OCI-LY1 (cell line): ENCODE data around the gene RECQL5.

Experiments
- H2AFZ ChIP-seq: fragments of 200-600 bp; sonication (generic), shearing (Covaris generic); 2 replicates; pipeline ENCODE4 v1.6.0; 2014; ENCODE audit warnings: antibody characterized with exemption, mild to moderate bottlenecking, low read length
- H3F3A ChIP-seq: fragments of 200-600 bp; sonication (generic), shearing (Covaris generic); 2 replicates; pipeline ENCODE4 v1.6.0; 2014; ENCODE audit warnings: mild to moderate bottlenecking, antibody characterized with exemption, low read length, moderate library complexity; ENCODE audit not compliant: insufficient read depth
- H3K27ac ChIP-seq: fragments of 200-600 bp; sonication (generic); 2 replicates; pipeline ENCODE4 v1.5.1; 2014; ENCODE audit warnings: low read length, mixed run types, mild to moderate bottlenecking, low read depth; ENCODE audit not compliant: poor library complexity, severe bottlenecking
- H3K27me3 ChIP-seq: fragments of 200-600 bp; sonication (generic); 2 replicates; pipeline ENCODE4 v1.6.0; 2014; ENCODE audit warnings: antibody characterized with exemption, mild to moderate bottlenecking, low read length, moderate library complexity; ENCODE audit not compliant: insufficient read depth
- H3K36me3 ChIP-seq: fragments of 200-600 bp; sonication (generic); 2 replicates; pipeline ENCODE4 v1.6.1; 2014; ENCODE audit warnings: mild to moderate bottlenecking, antibody characterized with exemption, low read length, moderate library complexity, mixed read lengths; ENCODE audit not compliant: insufficient read depth
- H3K4me1 ChIP-seq: fragments of 200-600 bp; sonication (generic); 2 replicates; pipeline ENCODE4 v1.5.1; 2014; ENCODE audit warnings: mild to moderate bottlenecking, low read length, moderate library complexity; ENCODE audit not compliant: insufficient read depth, severe bottlenecking
- H3K4me2 ChIP-seq: fragments of 200-600 bp; sonication (generic), shearing (Covaris generic); 2 replicates; pipeline ENCODE4 v1.6.1; 2014; ENCODE audit warnings: low read length
- H3K4me3 ChIP-seq: fragments of 200-600 bp; sonication (generic); 2 replicates; pipeline ENCODE4 v1.5.1; 2014; ENCODE audit warnings: low read length, low read depth, mild to moderate bottlenecking, mixed read lengths; ENCODE audit not compliant: poor library complexity, severe bottlenecking
- H3K79me2 ChIP-seq: fragments of 200-600 bp; shearing (Covaris generic); 2 replicates; pipeline ENCODE4 v1.6.1; 2016; ENCODE audit warnings: mixed run types, low read length, mixed read lengths; ENCODE audit not compliant: insufficient read depth
- H3K9ac ChIP-seq: fragments of 200-600 bp; sonication (generic), shearing (Covaris generic); 2 replicates; pipeline ENCODE4 v1.6.1; 2014; ENCODE audit warnings: mild to moderate bottlenecking, low read length, mixed read lengths
- H3K9me2 ChIP-seq: fragments of 200-600 bp; sonication (generic), shearing (Covaris generic); 2 replicates; pipeline ENCODE4 v1.6.1; 2014; ENCODE audit warnings: low read depth, mild to moderate bottlenecking, low read length, mixed read lengths
- H3K9me3 ChIP-seq: fragments of 200-600 bp; shearing (Covaris generic); 2 replicates; pipeline ENCODE4 v1.6.1; 2014; ENCODE audit warnings: low read length, mixed read lengths
- H4K20me1 ChIP-seq: fragments of 200-600 bp; sonication (generic), shearing (Covaris generic); 2 replicates; pipeline ENCODE4 v1.6.0; 2016; ENCODE audit warnings: mild to moderate bottlenecking, low read length; ENCODE audit not compliant: insufficient read depth
- CTCF ChIP-seq: fragments of 200-600 bp; sonication (generic), shearing (Covaris generic); IDR thresholded peaks from 2 replicates; pipeline ENCODE4 v1.5.1; 2017; ENCODE audit warnings: mild to moderate bottlenecking, antibody characterized with exemption, low read length, moderate library complexity, mixed read lengths
- EZH2 ChIP-seq: fragments of 200-600 bp; sonication (generic), shearing (Covaris generic); IDR thresholded peaks from 2 replicates; pipeline ENCODE4 v1.8.0; 2017; ENCODE audit warnings: borderline replicate concordance, mixed run types, mild to moderate bottlenecking, antibody characterized with exemption, low read length, moderate library complexity, mixed read lengths

RECQL5 gene

GRCh38 chr17:75631353-75631752 is 35.6 kb downstream of the RECQL5 start:
- no peak overlapping the region for H3K4me3 ChIP-seq
- no peaks in the 10 kb centered on the region for H3K27me3 ChIP-seq
- H3K9ac ChIP-seq, result no peak overlapping the region
- no peak overlapping the region for H3K4me2 ChIP-seq
- no peak overlapping the region for H2AFZ ChIP-seq
- H3K9me3 ChIP-seq, result no peaks in the 10 kb centered on the region
- H3K27ac ChIP-seq, result no peak overlapping the region
- no peaks in the 10 kb centered on the region for H3F3A ChIP-seq
- no peaks in the 10 kb centered on the region for H4K20me1 ChIP-seq
- no peaks in the 10 kb centered on the region for H3K9me2 ChIP-seq
- no peaks in the 10 kb centered on the region for H3K79me2 ChIP-seq
- H3K4me1 ChIP-seq, result no peaks in the 10 kb centered on the region
- TF ChIP-seq CTCF (no peak), EZH2 (no peak)
- H3K36me3 ChIP-seq, result peaks cover 16% of the 10 kb centered on the region; the same call in 1 of the 2 replicates

GRCh38 chr17:75630071-75630917 is 36.7 kb downstream of the RECQL5 start:
- Histone ChIP-seq H3K27ac (no peak overlapping the region), H3K4me2 (no peak overlapping the region), H3K79me2 (no peaks in the 10 kb centered on the region), H2AFZ (no peak overlapping the region), H3F3A (no peaks in the 10 kb centered on the region), H3K36me3 (peaks cover 16% of the 10 kb centered on the region; the same call in 1 of the 2 replicates), H3K9ac (no peak overlapping the region), H3K4me1 (no peaks in the 10 kb centered on the region), H3K4me3 (no peak overlapping the region), H3K9me2 (no peaks in the 10 kb centered on the region), H3K9me3 (no peaks in the 10 kb centered on the region), H3K27me3 (no peaks in the 10 kb centered on the region), H4K20me1 (no peaks in the 10 kb centered on the region)
- no peak for TF ChIP-seq EZH2
- no peak for TF ChIP-seq CTCF

GRCh38 chr17:75629157-75629556 is 37.8 kb downstream of the RECQL5 start:
- H2AFZ ChIP-seq, result no peak overlapping the region
- H3K4me1 ChIP-seq, result no peaks in the 10 kb centered on the region

More at GRCh38 chr17:75629157-75629556, 37.8 kb downstream of the RECQL5 start:
- Histone ChIP-seq H3K36me3 (peaks cover 16% of the 10 kb centered on the region; the same call in 1 of the 2 replicates), H3K4me3 (no peak overlapping the region), H3K27me3 (peaks cover 5% of the 10 kb centered on the region; the same call in 1 of the 2 replicates), H3K9me2 (no peaks in the 10 kb centered on the region), H3K27ac (no peak overlapping the region), H3K4me2 (no peak overlapping the region), H3K9ac (no peak overlapping the region), H3K79me2 (no peaks in the 10 kb centered on the region), H3K9me3 (no peaks in the 10 kb centered on the region), H4K20me1 (no peaks in the 10 kb centered on the region), H3F3A (no peaks in the 10 kb centered on the region)
- TF ChIP-seq EZH2, result no peak
- TF ChIP-seq CTCF, result no peak
